ENCODE results near the gene TNFRSF9. TPM values are rescaled to one million over a fixed set of nuclear protein-coding genes. Genes with fewer than 3 reads are reported as not detected.

TNFRSF9 gene
- total RNA-seq, 1 experiment from 2014 or later, result not detected

DNA sequence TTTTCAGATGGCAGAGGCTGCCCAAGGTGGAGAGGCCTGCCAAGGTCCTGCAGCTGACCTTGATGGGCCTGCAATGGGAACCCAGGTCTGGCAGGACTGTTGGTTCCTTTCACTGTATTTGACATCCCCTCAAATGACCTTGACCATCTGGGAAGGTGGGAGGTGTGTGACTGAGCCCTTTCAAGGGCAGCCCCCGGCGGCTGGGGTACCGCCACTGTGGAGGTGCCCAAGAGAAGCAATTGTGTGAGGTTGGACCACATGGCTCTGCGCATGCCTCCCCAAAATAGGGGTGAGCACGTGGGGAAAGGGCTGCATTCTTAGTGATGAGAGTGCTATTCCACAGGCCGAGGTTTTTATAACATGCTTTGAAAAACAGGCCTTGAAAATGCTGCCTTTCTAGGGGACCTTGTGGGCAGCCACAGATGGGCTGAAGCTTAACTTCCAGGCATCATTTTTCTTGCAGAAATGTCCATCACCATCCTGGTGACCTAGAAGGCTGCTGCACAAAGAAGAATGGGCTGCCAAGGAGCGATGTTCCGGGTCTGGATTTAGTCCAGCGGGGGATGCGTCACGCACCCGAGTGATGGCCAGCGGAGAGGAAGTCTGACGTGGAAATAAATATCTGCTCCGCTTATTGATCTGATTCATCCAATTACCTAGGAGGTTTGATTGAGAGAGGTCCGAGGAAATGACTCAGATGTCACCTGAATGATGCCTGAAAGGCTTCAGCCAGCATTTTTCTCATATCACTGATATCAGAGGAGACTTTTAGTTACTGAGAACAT, 71.3 kb downstream of the TNFRSF9 start:
- DNase-seq, result no peak
- H3K27me3 ChIP-seq (ENCODE audit: insufficient read depth, low read length), result no peaks in the 10 kb centered on the region
- H3K23ac ChIP-seq (ENCODE audit: insufficient read length, low read depth, low read length), result no peak overlapping the region
- H2BK5ac ChIP-seq (ENCODE audit: insufficient read length, low read length), result no peak overlapping the region
- H3K18ac ChIP-seq (ENCODE audit: insufficient read length, low read depth, low read length), result no peak overlapping the region
- no peak overlapping the region for H2BK20ac ChIP-seq (ENCODE audit: low read depth, low read length, poor library complexity, severe bottlenecking)
- no peak overlapping the region for H3K56ac ChIP-seq (ENCODE audit: insufficient read length, low read depth, low read length)
- H4K91ac ChIP-seq (ENCODE audit: insufficient read length, low read depth, low read length), result no peak overlapping the region
- TF ChIP-seq, protein P1, sequence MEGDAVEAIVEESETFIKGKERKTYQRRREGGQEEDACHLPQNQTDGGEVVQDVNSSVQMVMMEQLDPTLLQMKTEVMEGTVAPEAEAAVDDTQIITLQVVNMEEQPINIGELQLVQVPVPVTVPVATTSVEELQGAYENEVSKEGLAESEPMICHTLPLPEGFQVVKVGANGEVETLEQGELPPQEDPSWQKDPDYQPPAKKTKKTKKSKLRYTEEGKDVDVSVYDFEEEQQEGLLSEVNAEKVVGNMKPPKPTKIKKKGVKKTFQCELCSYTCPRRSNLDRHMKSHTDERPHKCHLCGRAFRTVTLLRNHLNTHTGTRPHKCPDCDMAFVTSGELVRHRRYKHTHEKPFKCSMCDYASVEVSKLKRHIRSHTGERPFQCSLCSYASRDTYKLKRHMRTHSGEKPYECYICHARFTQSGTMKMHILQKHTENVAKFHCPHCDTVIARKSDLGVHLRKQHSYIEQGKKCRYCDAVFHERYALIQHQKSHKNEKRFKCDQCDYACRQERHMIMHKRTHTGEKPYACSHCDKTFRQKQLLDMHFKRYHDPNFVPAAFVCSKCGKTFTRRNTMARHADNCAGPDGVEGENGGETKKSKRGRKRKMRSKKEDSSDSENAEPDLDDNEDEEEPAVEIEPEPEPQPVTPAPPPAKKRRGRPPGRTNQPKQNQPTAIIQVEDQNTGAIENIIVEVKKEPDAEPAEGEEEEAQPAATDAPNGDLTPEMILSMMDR (conservative IDR thresholded peaks at IDR 0.05), result no peak
- H3K27ac Mint-ChIP-seq, result no peak overlapping the region
- no peaks in the 10 kb centered on the region for H3K4me1 Mint-ChIP-seq
- no peaks in the 10 kb centered on the region for H3K4me1 ChIP-seq (ENCODE audit: insufficient read depth, low read length)
- WGBS (ENCODE audit: extremely low coverage, insufficient read length, low lambda C conversion rate), result no CpG with 5 or more reads among the region's 16 CpGs
- no peaks in the 10 kb centered on the region for H3K9me3 Mint-ChIP-seq
- H3K14ac ChIP-seq (ENCODE audit: insufficient read depth, low read length), result no peak overlapping the region
- no peak overlapping the region for H4K8ac ChIP-seq (replicated peaks; ENCODE audit: insufficient read length, low read depth, low read length)
- H3K79me1 ChIP-seq (ENCODE audit: insufficient read depth, low read depth, low read length, poor library complexity, severe bottlenecking), result no peaks in the 10 kb centered on the region
- H3K36me3 Mint-ChIP-seq (ENCODE audit: insufficient read depth in 1 of 3, low read depth in 3 of 3), result no peaks in the 10 kb centered on the region; a peak in 1 of 7 replicates
- H4K20me1 ChIP-seq (ENCODE audit: control insufficient read depth, insufficient read depth, insufficient read length), result no peaks in the 10 kb centered on the region
- no peaks in the 10 kb centered on the region for H3K9me3 ChIP-seq (ENCODE audit: control insufficient read depth, low read depth, low read length)
- H2BK12ac ChIP-seq (ENCODE audit: insufficient read length, low read depth, low read length), result no peak overlapping the region
- no peaks in the 10 kb centered on the region for H3K79me2 ChIP-seq (ENCODE audit: insufficient read depth, low read length)
- H3K23me2 ChIP-seq (ENCODE audit: insufficient read length, low read depth, low read length, poor library complexity, severe bottlenecking), result no peaks in the 10 kb centered on the region
- H3T11ph ChIP-seq (ENCODE audit: low read length), result no peak overlapping the region
- H2BK120ac ChIP-seq (ENCODE audit: low read depth, low read length, poor library complexity, severe bottlenecking), result no peak overlapping the region
- H3K4ac ChIP-seq (ENCODE audit: low read depth, low read length), result no peak overlapping the region
- no peak overlapping the region for H3K4me2 ChIP-seq (ENCODE audit: insufficient read depth, insufficient read length, low read length)
- no peak overlapping the region for H2AK5ac ChIP-seq (ENCODE audit: insufficient read length, low read length)
- no peak overlapping the region for H3K9ac ChIP-seq (ENCODE audit: extremely low read depth, insufficient read length, low read length)
- H3K27ac ChIP-seq (ENCODE audit: insufficient read length, low read depth, low read length), result no peak overlapping the region
- H2BK15ac ChIP-seq (ENCODE audit: low read depth, low read length), result no peak overlapping the region
- no peak overlapping the region for H2AFZ ChIP-seq (ENCODE audit: low read length)
- H3K27me3 Mint-ChIP-seq (ENCODE audit: low read depth), result peaks cover 5% of the 10 kb centered on the region
- no peak overlapping the region for H4K5ac ChIP-seq (ENCODE audit: insufficient read length, low read depth, low read length)
- no peak overlapping the region for H3K4me3 Mint-ChIP-seq
